Testis (tissue), 2 donors: ENCODE data around the gene PIWIL4.

Experiments
- CTCF ChIP-seq, 3 experiments: fragments of 450-650 bp in 2 of 3; fragments of 200-600 bp in 1 of 3; sonication (generic) in 1 of 3; IDR thresholded peaks; one replicate each; pipeline ENCODE4 v1.5.1; 2016 to 2019; ENCODE audit warnings: antibody characterized with exemption in 3 of 3, mild to moderate bottlenecking in 2 of 3, moderate library complexity in 1 of 3
- POLR2A ChIP-seq: fragments of 450-650 bp; IDR thresholded peaks from one replicate; pipeline ENCODE4 v1.6.1; 2017; ENCODE audit warnings: antibody characterized with exemption, mild to moderate bottlenecking, moderate library complexity

- no peak for TF ChIP-seq CTCF (IDR thresholded peaks at IDR 0.05)
- TF ChIP-seq POLR2A, result no peak
Measured at GRCh38 chr11:94652735-94653284, 85.6 kb downstream of the PIWIL4 start.
